LNCaP clone FGC (cell line): ENCODE results near the gene C4orf17.
A peak's percentile ranks its signal among the peaks of the same experiment; 100 is the strongest.

Experiments used
- DNase-seq: peaks from one replicate; pipeline ENCODE4 v3.0.0-alpha.2; 2011; ENCODE audit warnings: low read depth
- H3K4me3 ChIP-seq: 2 replicates; pipeline ENCODE4 v1.5.1; 2011; ENCODE audit warnings: mild to moderate bottlenecking, low read depth, low read length, control low read depth
- CTCF ChIP-seq: IDR thresholded peaks from 2 replicates; pipeline ENCODE4 v1.5.1; 2012; ENCODE audit warnings: mild to moderate bottlenecking; ENCODE audit not compliant: control insufficient read depth, insufficient read depth; ENCODE audit errors: extremely low read depth

The C4orf17 gene

GRCh38 chr4:99536271-99536670 is 25.4 kb downstream of the C4orf17 start:
- no peak for TF ChIP-seq CTCF
- DNase-seq, result no peak
- H3K4me3 ChIP-seq, result no peak overlapping the region

- no peak overlapping the region for H3K4me3 ChIP-seq
- no peak for TF ChIP-seq CTCF
- no peak for DNase-seq
Measured at GRCh38 chr4:99536848-99537247, 26.0 kb downstream of the C4orf17 start.

GRCh38 chr4:99537674-99538073 is 26.9 kb downstream of the C4orf17 start:
- no peak overlapping the region for H3K4me3 ChIP-seq
- no peak for TF ChIP-seq CTCF
- DNase-seq, result no peak

- H3K4me3 ChIP-seq, result no peak overlapping the region
- no peak for TF ChIP-seq CTCF
- no peak for DNase-seq
Measured at GRCh38 chr4:99540277-99540939, 29.6 kb downstream of the C4orf17 start.

GRCh38 chr4:99552872-99553271 is 42.1 kb downstream of the C4orf17 start:
- no peak for TF ChIP-seq CTCF
- H3K4me3 ChIP-seq, result no peak overlapping the region
- no peak for DNase-seq

- DNase-seq, result peak; percentile 91
- peak within 1 kb of the TSS; percentile 91 for H3K4me3 ChIP-seq
- 0 out of 2 replicates have a peak, but pooled peaks have one; percentile 3 for TF ChIP-seq CTCF
Measured at GRCh38 chr4:99563310-99564186, 52.7 kb downstream of the C4orf17 start, which contains the start of gene TRMT10A. TSS of gene TRMT10A (minus strand) at chr4:99564039. CDS start at chr4:99559338, 4,701 bp downstream.

GRCh38 chr4:99564921-99565320 is 54.1 kb downstream of the C4orf17 start:
- no peak for DNase-seq

More at GRCh38 chr4:99564921-99565320, 54.1 kb downstream of the C4orf17 start:
- H3K4me3 ChIP-seq, result no peak overlapping the region
- no peak for TF ChIP-seq CTCF
